Dermis microvascular lymphatic vessel endothelial cell (primary cell): ENCODE results near the gene PLD3. TPM values are rescaled to one million over a fixed set of nuclear protein-coding genes. Genes with fewer than 3 reads are reported as not detected.

Source experiments
- total RNA-seq: library from RNA; depleted of rRNA; stranded (reverse); fragments of >200 nt; gene quantifications from 2 replicates; pipeline ENCODE4 v1.2.1, GENCODE V29; 2014

The PLD3 gene
- total RNA-seq, 1 donor from 2014 or later = 88.6 TPM

Other genes starting within 250 kb of the PLD3 start
- gene MAP3K10, start 157.3 kb upstream of the PLD3 start, total RNA-seq = 3.0 and 5.4 TPM in 2 replicates
- not detected in 2 replicates for gene TTC9B, start 130.3 kb upstream of the PLD3 start, total RNA-seq
- 0.13 TPM in 1 of 2 replicates, not detected in the other for gene CCNP, start 122.0 kb upstream of the PLD3 start, total RNA-seq
- 23.1 and 28.1 TPM in 2 replicates for gene AKT2, start 63.4 kb upstream of the PLD3 start, total RNA-seq
- gene C19orf47, start 298 bp upstream of the PLD3 start, total RNA-seq = 4.4 and 8.0 TPM in 2 replicates
- gene HIPK4, start 41.5 kb downstream of the PLD3 start, total RNA-seq = under 0.01 TPM in 2 replicates
- gene PRX, start 64.7 kb downstream of the PLD3 start, total RNA-seq = 0.90 and 1.5 TPM in 2 replicates
- 17.3 and 25.8 TPM in 2 replicates for gene SERTAD1, start 77.3 kb downstream of the PLD3 start, total RNA-seq
- 18.0 and 24.1 TPM in 2 replicates for gene SERTAD3, start 95.6 kb downstream of the PLD3 start, total RNA-seq
- gene BLVRB, start 117.0 kb downstream of the PLD3 start, total RNA-seq = 39.8 and 61.3 TPM in 2 replicates
- under 0.01 TPM in 1 of 2 replicates, not detected in the other for gene SPTBN4, start 118.3 kb downstream of the PLD3 start, total RNA-seq
- 19.5 and 40.0 TPM in 2 replicates for gene SHKBP1, start 228.2 kb downstream of the PLD3 start, total RNA-seq